Activated T-cell treated with anti-CD3 and anti-CD28 coated beads, Interleukin-2, amount 50 U/mL, for 48 hours (primary cell): Measurements from ENCODE around the gene BAIAP3.

Experiments
- DNase-seq, 2 experiments: peaks; one replicate each; pipeline ENCODE4 v3.0.0-alpha.2; 2020

BAIAP3 gene

GRCh38 chr16:1349351-1349750 lies 15.9 kb downstream of the BAIAP3 start:
- DNase-seq = no peak

GRCh38 chr16:1349951-1350350 lies 16.5 kb downstream of the BAIAP3 start:
- no peak for DNase-seq

GRCh38 chr16:1350691-1351090 lies 17.2 kb downstream of the BAIAP3 start:
- no peak for DNase-seq

GRCh38 chr16:1351215-1351581 lies 17.8 kb downstream of the BAIAP3 start:
- no peak for DNase-seq

- peak; percentile 88 to 90 for DNase-seq
Observed at GRCh38 chr16:1351582-1352362, 18.3 kb downstream of the BAIAP3 start, which contains the start of the genes GNPTG and TSR3. TSS of gene GNPTG (plus strand) at chr16:1351931. CDS start at chr16:1351966, 35 bp downstream. TSS of gene TSR3 (minus strand) at chr16:1351878. CDS start at chr16:1351804, 74 bp downstream.

GRCh38 chr16:1354815-1355540 lies 21.5 kb downstream of the BAIAP3 start:
- DNase-seq = no peak

- DNase-seq = no peak
Observed at GRCh38 chr16:1355591-1355990, 22.1 kb downstream of the BAIAP3 start.

GRCh38 chr16:1356061-1356900 lies 22.8 kb downstream of the BAIAP3 start:
- DNase-seq = no peak

GRCh38 chr16:1357906-1358566 lies 24.6 kb downstream of the BAIAP3 start:
- DNase-seq = no peak

GRCh38 chr16:1361685-1362360 lies 28.4 kb downstream of the BAIAP3 start:
- no peak for DNase-seq

GRCh38 chr16:1362807-1363206 lies 29.4 kb downstream of the BAIAP3 start:
- no peak for DNase-seq

GRCh38 chr16:1363501-1364041 lies 30.1 kb downstream of the BAIAP3 start:
- peak; percentile 81 to 85 for DNase-seq

GRCh38 chr16:1364510-1364909 lies 31.1 kb downstream of the BAIAP3 start:
- DNase-seq = no peak

GRCh38 chr16:1366060-1366711 lies 32.7 kb downstream of the BAIAP3 start:
- no peak for DNase-seq

- no peak for DNase-seq
Observed at GRCh38 chr16:1366712-1367299, 33.4 kb downstream of the BAIAP3 start.

GRCh38 chr16:1367486-1368174 lies 34.2 kb downstream of the BAIAP3 start:
- no peak for DNase-seq

- no peak for DNase-seq
Observed at GRCh38 chr16:1371054-1371978, 37.9 kb downstream of the BAIAP3 start.

- DNase-seq = no peak
Observed at GRCh38 chr16:1372292-1372950, 39.0 kb downstream of the BAIAP3 start.
